ENCODE results near the gene MRPS11.
"Not testable (repeated sequence)": the region's sequence is repeated elsewhere in the genome, so short reads cannot be mapped to it uniquely, and the experiment has no call there.

Gene MRPS11

DNA sequence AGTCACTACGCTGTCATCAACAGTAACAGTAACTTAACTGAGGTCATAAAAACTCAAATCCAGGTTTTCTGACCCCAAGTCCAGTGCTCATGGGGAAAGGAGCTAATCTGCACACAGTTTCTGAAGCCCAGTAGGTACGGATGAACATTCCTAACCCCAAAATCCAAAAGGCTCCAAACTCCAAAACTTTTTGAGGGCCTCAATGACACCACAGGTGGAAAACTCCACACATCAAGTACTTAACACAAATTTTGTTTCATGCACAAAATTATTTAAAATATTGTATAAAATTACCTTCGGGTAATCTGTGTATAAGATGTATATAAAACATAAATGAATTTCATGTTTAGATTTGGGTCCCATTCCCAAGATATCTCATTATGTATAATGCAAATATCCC is 10.8 kb upstream of the MRPS11 start:
- DNase-seq, result no peak

DNA sequence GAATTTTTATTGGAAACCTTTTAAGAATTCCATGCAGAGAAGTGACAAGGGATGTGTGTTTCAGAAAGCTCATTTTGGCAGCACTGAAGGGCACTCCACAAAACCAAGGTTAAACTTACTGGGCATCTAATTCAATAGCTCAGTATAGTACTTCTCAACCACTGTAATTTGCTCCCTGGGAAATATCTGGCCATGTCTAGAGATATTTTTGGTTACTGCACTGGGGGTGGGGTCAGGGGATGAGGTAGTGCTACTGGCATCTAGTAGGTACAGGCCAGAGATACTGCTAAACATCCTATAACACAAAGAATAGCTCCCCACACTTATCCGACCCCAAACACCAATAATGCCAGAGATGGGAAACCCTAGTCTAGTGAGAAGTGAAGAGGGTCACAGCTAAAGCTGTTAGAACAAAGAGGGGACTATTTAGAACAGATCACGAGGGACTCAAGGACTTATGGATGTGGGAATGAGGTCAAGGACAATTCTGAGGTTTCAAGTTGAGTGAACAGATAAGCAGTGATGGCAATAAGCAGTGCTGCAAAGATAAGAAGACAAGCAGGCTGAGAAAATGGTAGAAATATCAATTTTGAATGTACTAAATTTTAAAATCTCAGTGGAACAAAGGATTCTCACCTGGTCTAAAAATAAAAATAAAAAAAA is 3.5 kb upstream of the MRPS11 start:
- no peak for DNase-seq

DNA sequence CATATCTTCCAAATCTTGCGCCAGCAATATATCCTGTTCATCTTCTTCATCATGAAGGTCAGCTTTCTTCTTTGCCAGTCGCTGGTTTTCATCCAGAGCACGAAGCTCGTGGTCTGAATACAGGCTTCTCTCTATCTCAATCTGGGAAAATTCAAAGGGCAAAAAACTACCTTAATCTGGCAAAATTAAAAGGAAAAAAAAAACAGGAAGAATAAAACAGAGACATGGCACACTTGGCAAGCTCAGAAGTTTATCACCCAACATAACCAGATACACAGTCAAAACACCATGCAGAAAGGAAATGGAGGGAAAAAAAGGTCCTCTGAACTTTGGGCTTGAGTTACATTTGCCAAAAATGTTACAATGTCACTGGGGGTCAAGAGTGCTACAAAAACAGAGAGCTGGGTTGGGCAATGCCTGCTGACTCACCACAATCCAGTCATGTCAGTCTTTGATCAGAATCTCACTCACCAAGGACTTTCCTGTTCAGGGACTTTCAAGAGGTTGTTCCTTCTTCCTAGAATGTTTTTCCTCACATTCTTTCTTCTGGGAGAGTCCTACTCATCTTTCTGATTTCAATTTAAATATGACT is 1.8 kb upstream of the MRPS11 start:
- DNase-seq, result peak in 1 of 2 donors; percentile 30

DNA sequence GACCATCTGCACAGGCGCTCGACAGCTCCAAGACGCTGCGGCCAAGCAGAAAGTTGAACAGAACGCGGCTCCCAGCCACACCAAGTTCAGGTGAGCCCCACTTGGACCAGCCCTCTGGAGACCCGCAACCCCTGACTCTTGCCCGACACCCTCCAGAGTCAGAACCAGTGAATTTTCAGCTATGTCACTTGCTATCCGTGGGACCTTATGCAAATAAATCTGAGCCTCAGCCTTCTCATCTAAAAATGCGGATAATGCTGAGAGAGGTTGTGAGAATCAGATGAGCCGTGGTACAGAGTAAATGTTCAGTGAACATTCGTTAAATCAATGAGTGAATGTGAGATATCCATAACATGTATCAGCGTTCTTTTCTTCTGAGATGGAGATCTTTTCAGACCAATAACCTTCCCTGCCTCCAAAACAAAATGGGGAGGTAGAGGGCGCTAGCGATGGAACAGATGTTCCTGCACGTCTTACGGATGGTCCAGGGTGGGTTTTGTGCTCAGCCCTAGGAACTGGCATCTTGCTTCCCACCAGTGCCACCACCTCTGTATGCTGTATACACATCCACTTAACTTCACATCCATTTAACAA is 524 bp downstream of the MRPS11 start:
- DNase-seq, result peak in 1 of 2 donors; percentile 13

DNA sequence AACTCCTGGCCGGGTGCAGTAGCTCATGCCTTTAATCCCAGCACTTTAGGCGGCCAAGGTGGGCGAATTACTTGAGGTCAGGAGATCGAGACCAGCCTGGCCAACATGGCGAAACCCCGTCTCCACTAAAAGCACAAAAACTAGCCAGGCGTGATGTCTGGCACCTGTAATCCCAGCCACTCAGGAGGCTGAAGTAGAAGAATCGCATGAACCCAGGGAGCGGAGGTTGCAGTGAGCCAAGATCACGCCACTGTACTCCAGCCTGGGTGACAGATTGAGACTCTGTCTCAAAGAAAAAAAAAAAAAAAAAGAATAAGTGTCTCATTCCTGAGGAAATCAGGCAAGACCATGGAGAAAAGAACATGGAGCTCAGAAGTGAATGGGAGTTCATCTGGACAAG is 1.2 kb downstream of the MRPS11 start:
- DNase-seq, result not testable (repeated sequence)

DNA sequence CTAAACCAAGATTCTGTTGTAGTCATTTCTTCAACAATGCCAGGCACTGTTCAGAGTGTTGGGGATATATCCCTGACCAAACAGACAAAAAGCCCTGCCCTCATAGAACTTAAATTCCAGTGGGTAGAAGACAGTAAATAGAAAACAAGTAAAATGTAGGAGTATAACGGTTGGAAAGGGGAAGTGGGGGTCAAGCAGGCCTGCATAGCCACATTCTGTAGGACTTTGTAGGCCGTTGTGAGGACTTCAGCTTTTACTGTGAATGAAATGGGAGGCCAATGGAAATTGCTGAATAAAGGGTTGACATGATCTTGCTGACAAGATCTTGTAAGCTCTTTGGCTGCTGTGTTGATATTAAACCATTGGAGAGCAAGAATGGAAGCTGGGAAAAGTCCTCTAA is 1.8 kb downstream of the MRPS11 start:
- no peak for DNase-seq

DNA sequence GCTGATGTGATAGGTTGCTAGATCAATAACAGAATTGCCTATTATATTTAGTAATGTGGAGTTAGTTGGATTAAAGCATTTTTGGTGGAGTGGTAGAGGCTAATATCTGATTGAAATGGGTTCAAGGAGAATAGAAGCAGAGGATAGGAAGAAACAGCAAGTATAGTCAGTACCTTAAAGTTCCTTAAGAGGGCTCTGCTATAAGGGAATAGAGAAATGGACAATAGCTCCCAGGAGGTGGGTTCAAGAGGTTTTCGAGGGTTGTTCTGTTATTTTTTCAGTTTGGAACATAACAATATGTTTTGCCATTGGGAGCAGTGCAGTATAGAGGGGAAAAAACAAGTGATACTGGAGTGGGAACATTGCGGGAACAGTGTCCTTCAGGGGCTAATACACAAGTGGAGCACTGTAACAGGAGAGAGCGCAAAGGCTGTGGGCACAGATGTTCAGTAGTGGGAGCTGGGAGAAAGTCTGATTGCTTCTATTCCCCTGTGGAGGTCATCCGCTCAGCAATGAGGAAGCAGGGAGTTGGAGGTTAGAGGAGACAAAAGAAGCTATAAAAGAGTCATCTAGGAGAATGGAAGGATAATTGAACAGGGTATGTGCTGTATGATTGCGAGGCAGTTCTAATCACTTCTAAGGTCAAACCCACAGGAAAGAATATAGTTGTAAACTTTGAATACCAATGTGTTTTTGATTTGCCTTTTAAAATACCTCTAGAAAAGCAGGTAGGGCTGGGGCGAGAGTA is 3.3 kb downstream of the MRPS11 start:
- DNase-seq, result no peak

DNA sequence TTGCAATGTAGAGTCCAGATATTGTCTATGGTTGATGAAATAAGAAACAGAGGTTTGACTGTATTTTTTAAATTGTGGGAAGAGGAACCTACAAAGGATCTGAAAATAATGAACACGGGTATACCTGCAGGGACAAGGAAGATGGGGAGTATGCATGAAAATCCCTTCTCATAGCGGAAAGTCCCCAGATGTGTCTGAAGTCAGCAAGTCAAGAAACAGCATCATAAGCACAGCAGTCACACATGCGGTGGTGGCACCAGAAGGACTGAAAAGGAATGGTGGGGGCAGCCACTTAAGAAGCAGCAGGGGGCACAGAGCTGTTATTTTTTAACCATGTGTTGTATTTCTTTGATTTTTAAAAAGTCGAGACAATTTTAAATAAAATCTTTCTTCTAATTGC is 4.7 kb downstream of the MRPS11 start:
- DNase-seq, result no peak

DNA sequence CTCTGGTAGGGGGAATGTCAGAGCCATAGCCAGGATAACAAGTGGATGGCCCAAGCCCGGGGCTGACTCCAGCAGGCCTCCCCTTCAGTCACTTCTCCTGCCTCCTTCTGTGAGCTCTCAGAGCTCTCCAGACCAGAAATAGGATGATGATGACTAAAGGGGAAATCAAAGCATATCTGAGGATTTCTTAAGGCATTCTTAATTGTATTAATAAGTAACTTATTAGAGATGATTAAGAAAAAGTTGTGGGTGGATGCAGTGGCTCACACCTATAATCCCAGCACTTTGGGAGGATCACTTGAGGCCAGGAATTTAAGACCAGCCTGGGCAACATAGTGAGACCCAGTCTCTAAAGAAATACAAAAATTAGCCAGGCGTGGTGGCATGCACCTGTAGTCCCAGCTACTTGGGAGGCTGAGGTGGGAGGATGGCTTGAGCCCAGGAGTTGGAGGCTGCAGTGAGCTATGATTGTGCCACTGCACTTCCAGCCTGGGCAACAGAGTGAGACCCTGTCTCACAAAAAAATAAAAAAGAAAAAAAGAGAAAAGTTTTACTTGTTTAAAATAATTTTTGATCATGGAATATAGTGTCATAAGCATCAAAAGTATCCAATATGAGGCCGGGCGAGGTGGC is 6.3 kb downstream of the MRPS11 start:
- not testable (repeated sequence) for DNase-seq

DNA sequence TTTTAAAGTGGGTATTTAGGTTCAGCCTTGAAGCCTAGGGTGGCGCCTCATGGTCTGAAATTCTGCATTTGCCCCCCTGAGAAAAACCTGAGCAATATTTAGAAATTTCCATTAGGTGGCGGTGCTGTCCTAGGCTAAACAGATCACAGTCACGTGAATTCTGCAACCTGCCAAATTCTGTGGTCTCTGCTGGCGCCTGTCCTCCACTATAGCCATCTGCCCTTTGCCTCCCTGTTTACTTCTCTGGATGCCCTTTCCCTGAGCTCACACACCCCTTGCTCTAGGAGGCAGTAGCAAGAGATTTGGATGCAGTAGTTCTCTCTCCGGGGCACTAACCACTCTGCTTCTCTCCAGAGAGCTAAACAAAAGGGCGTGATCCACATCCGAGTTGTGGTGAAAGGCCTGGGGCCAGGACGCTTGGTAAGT is 9.1 kb downstream of the MRPS11 start:
- DNase-seq, result no peak

DNA sequence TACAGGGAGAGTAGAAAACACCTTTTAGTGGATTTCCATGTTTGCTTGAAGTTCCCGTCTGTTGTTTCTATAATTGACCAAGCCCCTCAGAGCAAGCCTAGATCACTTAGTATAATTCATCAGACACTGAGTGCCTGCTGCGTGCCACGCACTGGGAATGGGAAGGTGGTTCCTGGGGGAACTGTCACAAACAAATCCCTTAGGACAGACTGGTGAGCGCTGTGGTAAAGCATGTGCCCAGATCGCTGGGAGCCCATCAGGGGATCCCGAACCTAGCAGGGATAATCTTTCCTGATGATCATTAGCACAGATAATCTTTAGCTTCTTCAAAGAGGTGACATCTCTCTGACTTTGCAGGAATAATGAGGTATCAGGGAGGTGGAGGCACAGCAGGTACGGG is 9.6 kb downstream of the MRPS11 start:
- no peak for DNase-seq

DNA sequence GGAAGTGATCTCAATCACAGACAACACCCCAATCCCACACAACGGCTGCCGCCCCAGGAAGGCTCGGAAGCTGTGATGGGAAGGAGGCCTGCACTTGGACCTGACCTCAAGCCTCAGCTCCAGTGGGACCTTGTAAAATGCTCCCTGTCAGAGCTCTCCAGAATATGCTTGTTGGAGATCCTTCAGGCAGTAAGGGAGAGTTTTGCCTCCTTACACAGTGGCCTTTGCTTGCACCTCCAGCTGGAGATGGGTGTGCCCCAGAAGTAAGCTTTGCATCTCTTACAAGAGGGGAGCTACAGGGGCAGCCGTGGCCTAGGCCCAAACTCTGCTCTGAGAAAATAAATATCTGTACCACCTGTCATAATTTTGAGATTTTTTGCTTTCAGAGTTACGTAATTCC is 10.4 kb downstream of the MRPS11 start:
- DNase-seq, result no peak

DNA sequence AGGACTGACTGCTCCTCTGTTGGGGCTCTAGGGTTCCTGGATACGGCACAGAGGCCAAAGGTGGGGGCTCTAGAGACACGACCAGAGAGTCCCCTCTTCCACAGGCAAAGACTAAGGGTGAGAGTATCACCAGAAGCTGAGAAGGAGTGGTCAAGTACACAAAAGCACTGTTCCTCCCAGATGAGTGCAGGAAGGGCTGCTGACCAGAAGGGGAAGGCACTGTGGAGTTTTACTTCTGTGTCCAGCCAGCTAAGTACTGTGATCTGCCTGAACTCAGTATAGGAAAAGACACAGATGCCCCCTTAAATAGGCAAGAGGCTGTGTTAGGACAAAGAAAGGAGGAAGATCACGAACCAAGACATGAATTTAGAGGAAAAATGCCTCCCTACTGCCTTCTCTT is 11.7 kb downstream of the MRPS11 start:
- no peak for DNase-seq

DNA sequence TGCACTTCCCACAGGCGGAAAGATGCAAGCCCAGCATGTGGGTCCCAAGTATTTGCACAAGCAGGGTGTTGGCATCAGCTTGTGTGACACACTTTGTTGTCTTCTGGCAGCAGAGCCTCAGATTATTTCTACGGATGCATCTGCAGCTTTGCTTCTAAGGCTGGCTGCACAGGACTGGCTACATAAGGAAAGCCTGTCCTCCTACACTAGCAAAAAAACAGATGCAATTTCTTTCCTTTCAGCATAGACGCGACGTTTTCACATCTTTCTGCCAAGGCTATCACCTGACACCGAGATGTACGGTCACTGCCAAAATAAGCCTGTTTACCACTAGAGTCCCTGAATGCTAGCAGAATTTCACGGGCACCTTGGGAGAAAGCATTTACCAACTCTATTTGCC is 13.5 kb downstream of the MRPS11 start:
- no peak for DNase-seq

DNA sequence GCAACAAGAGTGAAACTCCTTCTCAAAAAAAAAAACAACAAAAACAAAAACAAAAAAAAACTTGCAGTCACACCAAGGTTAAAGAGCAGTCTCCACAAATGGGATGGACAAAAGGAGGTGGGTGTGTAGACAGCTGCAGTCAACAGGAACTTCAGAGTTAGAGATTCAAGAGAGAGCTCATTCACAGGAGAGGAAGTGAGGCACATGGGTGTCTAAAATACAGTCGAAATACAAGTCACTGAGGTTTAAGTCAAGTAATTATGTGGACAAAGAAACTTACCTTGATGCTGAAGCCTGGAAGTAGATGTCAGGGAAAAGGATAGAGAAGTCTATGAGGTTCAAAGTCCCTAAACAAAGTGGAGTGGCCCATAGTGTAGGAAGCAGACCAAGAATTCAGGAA is 14.8 kb downstream of the MRPS11 start:
- no peak for DNase-seq

DNA sequence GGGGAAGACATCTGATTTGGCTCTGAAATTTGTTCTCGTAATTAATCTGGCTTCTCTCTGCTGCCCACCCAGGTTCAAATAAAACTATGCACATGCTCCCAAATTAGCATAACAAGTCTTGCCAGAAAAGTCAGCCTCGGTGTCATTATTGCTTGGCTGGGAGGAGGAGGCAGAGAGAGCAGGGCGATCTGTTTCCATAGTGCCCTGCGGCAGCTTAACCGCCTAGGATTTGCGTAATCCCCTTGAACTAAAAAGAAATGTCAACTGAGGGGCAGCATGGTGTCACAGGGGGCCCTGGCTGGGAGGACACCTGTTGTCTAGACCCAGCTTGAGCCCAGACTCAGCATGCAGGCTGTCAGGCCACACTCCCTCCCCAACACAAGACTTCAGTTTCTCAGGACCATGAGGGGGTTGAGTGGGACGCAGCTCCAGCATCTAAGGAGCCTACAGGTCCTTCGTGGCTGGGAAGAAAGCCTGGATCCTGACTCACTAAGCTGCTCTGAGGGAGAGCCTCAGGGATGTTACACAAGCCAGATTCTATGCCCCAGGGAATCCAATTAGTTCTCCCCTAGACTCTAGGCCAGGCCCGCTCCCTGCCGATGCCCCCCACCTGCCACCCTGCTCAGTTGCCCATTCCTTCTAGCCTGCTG is 17.3 kb downstream of the MRPS11 start:
- no peak for DNase-seq

DNA sequence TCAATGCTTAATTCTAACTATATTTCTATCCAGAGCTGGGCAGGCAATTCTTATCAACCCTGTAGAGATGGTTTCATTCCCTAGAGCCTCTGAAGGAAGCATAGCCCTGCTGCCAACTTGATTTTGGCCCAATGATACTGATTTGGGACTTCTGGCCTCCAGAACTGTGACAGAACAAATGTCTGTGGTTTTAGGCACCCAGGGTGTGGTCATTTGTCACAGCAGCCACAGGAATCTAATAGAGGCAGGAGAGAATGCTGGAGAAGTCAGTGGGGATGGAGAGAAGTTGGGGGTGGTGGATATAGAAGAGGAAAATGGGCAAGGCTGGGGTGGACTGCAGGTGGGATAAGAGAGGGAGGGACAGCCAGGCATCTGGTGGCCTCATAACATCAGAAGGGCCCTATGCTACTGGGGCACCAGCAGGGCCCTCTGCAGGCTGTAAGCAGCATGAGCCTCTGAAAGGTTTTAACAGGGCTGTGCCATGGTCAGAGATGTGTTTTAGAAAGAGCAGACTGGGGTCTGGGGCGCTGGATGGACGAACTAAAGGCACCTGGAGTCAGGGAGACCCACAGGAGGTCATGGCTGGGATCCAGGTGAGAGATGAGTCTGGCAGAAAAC is 19.8 kb downstream of the MRPS11 start:
- no peak for DNase-seq

DNA sequence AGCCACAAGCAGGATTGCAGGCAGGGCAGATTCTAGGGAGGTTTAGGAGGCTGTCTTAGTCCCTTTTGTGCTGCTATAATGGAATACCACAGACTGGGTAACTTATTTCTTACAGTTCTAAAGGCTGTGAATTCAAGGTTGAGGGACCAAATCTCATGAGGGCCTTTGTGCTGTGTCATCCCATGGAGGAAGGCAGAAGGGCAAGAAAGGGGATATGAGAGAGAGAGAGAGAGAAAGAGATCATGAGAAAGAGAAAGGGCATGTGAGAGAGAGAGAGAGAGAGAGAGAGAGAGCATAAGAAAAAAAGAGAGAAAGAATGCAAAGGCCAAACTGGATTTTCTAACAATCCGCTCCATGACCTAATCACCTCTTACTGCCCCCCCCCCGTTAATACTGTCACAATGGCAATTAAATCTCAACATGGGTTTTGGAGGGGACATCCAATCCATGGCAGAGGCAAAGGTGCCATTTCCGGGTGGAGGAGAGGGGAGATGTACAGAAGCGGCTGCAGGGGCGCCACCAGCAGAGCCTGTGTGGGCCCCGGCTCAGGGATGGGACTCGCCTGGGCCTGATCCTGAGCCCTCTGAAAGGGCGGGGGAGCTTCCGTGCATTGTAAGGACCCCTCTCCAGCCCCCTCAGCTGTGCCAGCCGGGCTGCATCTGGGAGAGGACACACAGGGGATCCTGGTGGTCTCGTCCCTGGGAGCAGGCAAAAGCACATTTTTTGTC is 20.5 kb downstream of the MRPS11 start:
- no peak for DNase-seq

DNA sequence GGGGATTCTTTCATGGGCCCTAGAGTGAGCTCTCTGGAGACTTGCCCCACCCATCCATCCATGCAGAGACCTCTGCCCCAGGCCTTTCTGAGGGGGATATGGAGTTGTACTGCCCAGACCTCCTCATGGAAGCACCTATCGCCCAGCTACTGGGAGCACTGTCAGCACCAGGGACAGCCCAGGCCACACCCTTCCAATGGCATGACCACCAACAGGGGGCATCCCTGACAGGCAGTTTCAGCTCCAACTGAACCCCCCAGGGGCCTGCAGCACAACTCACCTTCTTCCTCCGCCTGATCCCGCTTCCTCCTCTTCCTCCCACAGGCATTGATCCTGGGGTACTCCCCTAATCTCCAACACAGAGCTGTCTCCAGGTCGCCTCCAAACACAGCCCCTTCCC is 21.8 kb downstream of the MRPS11 start:
- no peak for DNase-seq

DNA sequence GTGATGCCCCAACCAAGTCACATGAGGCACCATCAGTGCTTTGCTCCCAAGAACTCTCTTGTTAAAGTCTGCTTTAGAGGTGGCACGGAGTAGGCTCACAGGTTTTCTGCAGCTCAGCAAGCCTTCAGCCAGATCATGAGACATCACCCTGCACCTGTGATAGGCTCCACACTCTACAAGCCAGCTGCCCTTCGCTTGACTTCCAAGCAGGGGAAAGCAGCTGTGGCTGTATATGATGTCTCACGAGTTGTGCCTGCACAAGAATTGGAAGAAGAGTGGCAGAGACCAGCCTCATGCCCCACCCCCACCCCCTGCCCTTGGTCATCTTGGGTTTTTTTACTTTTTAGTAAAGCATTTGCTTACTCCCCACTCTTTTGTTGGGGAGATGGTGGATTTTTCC is 22.5 kb downstream of the MRPS11 start:
- DNase-seq, result no peak

DNA sequence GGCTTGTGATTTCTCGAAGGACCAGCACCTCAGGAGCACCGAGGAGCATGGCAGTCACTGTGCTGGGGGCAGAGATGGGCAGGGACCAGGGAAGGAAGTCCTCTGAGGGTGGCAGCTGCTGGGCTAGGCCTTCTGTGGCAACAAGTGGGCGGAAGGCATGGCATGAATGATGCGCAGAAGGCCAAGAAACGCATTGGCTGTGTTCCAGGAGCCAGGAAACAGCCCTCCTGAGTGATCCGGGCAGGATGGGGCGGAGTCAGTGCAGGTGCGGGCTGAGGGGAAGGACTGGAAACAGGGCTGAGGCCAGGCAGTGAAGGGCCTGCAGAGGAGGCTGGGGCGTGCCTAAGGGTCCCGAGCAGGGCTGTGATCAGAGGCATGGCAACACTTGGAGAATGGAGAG is 23.6 kb downstream of the MRPS11 start:
- DNase-seq, result no peak

DNA sequence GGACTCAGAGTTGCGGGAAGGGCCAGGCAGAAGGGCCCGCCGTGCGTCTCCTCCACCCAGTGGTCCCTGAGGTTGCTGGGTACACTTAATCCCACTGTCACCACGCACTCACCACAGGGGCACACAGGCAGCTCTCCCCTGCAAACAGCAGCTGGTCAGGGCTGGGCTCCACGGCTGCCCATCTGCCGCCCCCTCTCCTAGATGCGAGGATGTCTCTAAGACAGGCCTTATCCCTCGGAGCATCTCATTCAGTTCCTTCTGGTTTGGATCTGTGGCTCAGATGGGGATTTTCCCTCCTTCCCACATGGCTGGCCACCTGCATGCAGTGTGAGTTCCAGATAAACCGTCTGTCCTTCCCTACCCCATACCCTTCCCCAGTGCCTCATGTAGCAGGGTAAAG is 26.3 kb downstream of the MRPS11 start:
- no peak for DNase-seq
